SU-DHL-6 (cell line): ENCODE results near the gene NAA15.

Source experiments
- H2AFZ ChIP-seq: fragments of 200-600 bp; sonication (generic); 2 replicates; pipeline ENCODE4 v1.6.1; 2014; ENCODE audit warnings: low read depth, mild to moderate bottlenecking, moderate library complexity, mixed read lengths, antibody characterized with exemption, low read length; ENCODE audit not compliant: severe bottlenecking
- H3F3A ChIP-seq: fragments of 200-600 bp; shearing (Covaris generic); 2 replicates; pipeline ENCODE4 v1.6.0; 2016; ENCODE audit warnings: antibody characterized with exemption, mild to moderate bottlenecking; ENCODE audit not compliant: insufficient read depth
- H3K27ac ChIP-seq: fragments of 200-600 bp; sonication (generic); 2 replicates; pipeline ENCODE4 v1.5.1; 2016; ENCODE audit warnings: low read depth, mild to moderate bottlenecking, low read length, moderate library complexity, mixed read lengths
- H3K27me3 ChIP-seq: fragments of 200-600 bp; sonication (generic), shearing (Covaris generic); 2 replicates; pipeline ENCODE4 v1.6.0; 2014; ENCODE audit warnings: mild to moderate bottlenecking, low read length
- H3K36me3 ChIP-seq: fragments of 200-600 bp; sonication (generic); 2 replicates; pipeline ENCODE4 v1.6.1; 2014; ENCODE audit warnings: mild to moderate bottlenecking, low read length, mixed read lengths
- H3K4me2 ChIP-seq: fragments of 300-600, 200-600 bp; shearing (Covaris generic), sonication (generic); 2 replicates; pipeline ENCODE4 v1.6.0; 2014; ENCODE audit warnings: low read length, low read depth, mild to moderate bottlenecking; ENCODE audit not compliant: poor library complexity, severe bottlenecking
- H3K4me3 ChIP-seq: fragments of 200-600 bp; sonication (generic); 2 replicates; pipeline ENCODE4 v1.5.1; 2014; ENCODE audit warnings: antibody characterized with exemption, low read length, mild to moderate bottlenecking, mixed read lengths; ENCODE audit not compliant: insufficient read depth, poor library complexity, severe bottlenecking
- H3K79me2 ChIP-seq: fragments of 200-600 bp; sonication (generic); 2 replicates; pipeline ENCODE4 v1.6.1; 2014; ENCODE audit warnings: mild to moderate bottlenecking, low read length, moderate library complexity; ENCODE audit not compliant: insufficient read depth
- H3K9ac ChIP-seq: fragments of 200-600 bp; sonication (generic); 2 replicates; pipeline ENCODE4 v1.7.0; 2014; ENCODE audit warnings: mild to moderate bottlenecking, low read length
- H3K9me2 ChIP-seq: fragments of 200-600 bp; sonication (generic); replicated peaks from 2 replicates; pipeline ENCODE4 v1.6.1; 2014; ENCODE audit warnings: low read length; ENCODE audit not compliant: insufficient read depth
- H3K9me3 ChIP-seq: fragments of 200-600 bp; sonication (generic); 2 replicates; pipeline ENCODE4 v1.6.1; 2014; ENCODE audit warnings: low read length, mixed read lengths; ENCODE audit not compliant: insufficient read depth
- H4K20me1 ChIP-seq: fragments of 200-600 bp; sonication (generic); 2 replicates; pipeline ENCODE4 v1.6.1; 2014; ENCODE audit warnings: low read depth, mild to moderate bottlenecking, antibody characterized with exemption, low read length, moderate library complexity, mixed read lengths
- CTCF ChIP-seq: fragments of 200-600 bp; sonication (generic); IDR thresholded peaks from one replicate; pipeline ENCODE4 v1.5.1; 2017; ENCODE audit warnings: antibody characterized with exemption, mild to moderate bottlenecking, low read length, moderate library complexity; ENCODE audit not compliant: insufficient read depth, poor library complexity, severe bottlenecking
- EZH2phosphoT487 ChIP-seq: fragments of 200-600 bp; sonication (generic), shearing (Covaris generic); conservative IDR thresholded peaks from 2 replicates; pipeline ENCODE4 v1.6.1; 2018; ENCODE audit warnings: mild to moderate bottlenecking, antibody characterized with exemption, low read length, moderate library complexity, mixed read lengths

The NAA15 gene

DNA sequence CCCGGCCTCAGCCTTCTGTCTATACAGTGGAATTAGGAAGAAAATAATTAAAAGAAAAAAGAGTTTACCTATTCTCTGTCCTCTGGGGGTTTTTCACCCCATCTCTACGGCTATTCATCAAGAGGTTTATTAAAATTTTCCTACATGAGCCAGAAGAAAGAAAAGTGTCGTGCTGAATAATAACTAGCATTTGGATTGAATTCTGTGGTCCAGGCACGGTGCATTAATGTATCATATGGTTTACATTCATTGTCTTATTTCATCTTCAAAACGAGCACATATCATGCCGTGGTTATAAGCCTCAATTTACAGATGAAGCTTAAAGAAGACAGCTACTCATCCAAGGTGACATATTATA, 5.4 kb upstream of the NAA15 start:
- no peaks in the 10 kb centered on the region for H3K27me3 ChIP-seq
- H3K4me2 ChIP-seq, result peak overlapping the region; percentile 78
- H3K36me3 ChIP-seq, result peaks cover 2% of the 10 kb centered on the region; the same call in 1 of the 2 replicates
- H3K9me3 ChIP-seq, result no peaks in the 10 kb centered on the region
- H3K27ac ChIP-seq, result no peak overlapping the region
- peak overlapping the region; percentile 79 for H3K9ac ChIP-seq
- H3K79me2 ChIP-seq, result no peaks in the 10 kb centered on the region
- H3K9me2 ChIP-seq, result no peaks in the 10 kb centered on the region
- H3K4me3 ChIP-seq, result peak overlapping the region; percentile 83
- peak overlapping the region; percentile 83 for H2AFZ ChIP-seq
- no peaks in the 10 kb centered on the region for H4K20me1 ChIP-seq
- TF ChIP-seq CTCF, result no peak
- TF ChIP-seq EZH2phosphoT487, result no peak
- no peaks in the 10 kb centered on the region for H3F3A ChIP-seq

GRCh38 chr4:139297001-139297410, 4.3 kb upstream of the NAA15 start:
- Histone ChIP-seq H3K4me2 (no peak overlapping the region), H3K27ac (no peak overlapping the region), H3F3A (peaks cover 5% of the 10 kb centered on the region; the same call in 1 of the 2 replicates), H3K9me2 (no peaks in the 10 kb centered on the region), H3K9ac (no peak overlapping the region), H4K20me1 (no peaks in the 10 kb centered on the region), H3K27me3 (no peaks in the 10 kb centered on the region), H3K4me3 (no peak overlapping the region), H2AFZ (no peak overlapping the region), H3K9me3 (no peaks in the 10 kb centered on the region), H3K79me2 (peaks cover 6% of the 10 kb centered on the region), H3K36me3 (peaks cover 2% of the 10 kb centered on the region; the same call in 1 of the 2 replicates)
- no peak for TF ChIP-seq EZH2phosphoT487
- no peak for TF ChIP-seq CTCF

- Histone ChIP-seq H3K27ac (no peak overlapping the region), H3F3A (peaks cover 5% of the 10 kb centered on the region; the same call in 1 of the 2 replicates), H3K27me3 (no peaks in the 10 kb centered on the region), H3K9me3 (no peaks in the 10 kb centered on the region), H3K79me2 (peaks cover 32% of the 10 kb centered on the region), H3K36me3 (no peaks in the 10 kb centered on the region), H2AFZ (no peak overlapping the region), H3K4me2 (peak overlapping the region; percentile 75), H3K9ac (no peak overlapping the region), H3K9me2 (no peaks in the 10 kb centered on the region), H3K4me3 (no peak overlapping the region), H4K20me1 (no peaks in the 10 kb centered on the region)
- TF ChIP-seq CTCF (no peak), EZH2phosphoT487 (no peak)
Observed at GRCh38 chr4:139299536-139299935, 1.8 kb upstream of the NAA15 start.
